Spleen (tissue), 11 donors: Measurements from ENCODE around the gene VRK1. TPM values are rescaled to one million over a fixed set of nuclear protein-coding genes. Genes with fewer than 3 reads are reported as not detected.

Experiments
- DNase-seq: peaks from one replicate; pipeline ENCODE4 v3.0.0-alpha.2; 2020
- H3K27ac ChIP-seq, 8 donors: fragments of 200-600 bp; sonication (generic) in 7 of 8; 1 replicate in 4 of 8; 2 replicates in 4 of 8; pipeline versions ENCODE4 v1.5.0 to v1.8.0; 2016 to 2021; ENCODE audit warnings: inconsistent platforms in 4 of 8, mild to moderate bottlenecking in 4 of 8, moderate library complexity in 1 of 8
- H3K27me3 ChIP-seq, 7 donors: fragments of 200-600 bp; sonication (generic) in 6 of 7; replicated peaks in 1 of 7; 1 replicate in 4 of 7; 2 replicates in 3 of 7; pipeline versions ENCODE4 v1.5.0 to v1.8.0; 2016 to 2021; ENCODE audit warnings: inconsistent platforms in 3 of 7, mild to moderate bottlenecking in 1 of 7
- H3K36me3 ChIP-seq, 6 donors: fragments of 200-600 bp; sonication (generic) in 5 of 6; 1 replicate in 4 of 6; 2 replicates in 2 of 6; pipeline versions ENCODE4 v1.5.0 to v1.8.0; 2016 to 2021; ENCODE audit warnings: inconsistent platforms in 2 of 6
- H3K4me1 ChIP-seq, 6 donors: fragments of 200-600 bp; sonication (generic) in 5 of 6; 1 replicate in 3 of 6; 2 replicates in 3 of 6; pipeline versions ENCODE4 v1.5.0 to v1.8.0; 2016 to 2021; ENCODE audit warnings: inconsistent platforms in 3 of 6
- H3K4me3 ChIP-seq, 8 donors: fragments of 200-600 bp; sonication (generic) in 7 of 8; 1 replicate in 4 of 8; 2 replicates in 4 of 8; pipeline versions ENCODE4 v1.5.0 to v1.8.0; 2016 to 2021; ENCODE audit warnings: inconsistent platforms in 4 of 8, mild to moderate bottlenecking in 4 of 8, moderate library complexity in 2 of 8
- H3K9me3 ChIP-seq, 8 donors: fragments of 200-600 bp; sonication (generic) in 7 of 8; 1 replicate in 4 of 8; 2 replicates in 4 of 8; pipeline versions ENCODE4 v1.5.0 to v1.8.0; 2016 to 2021; ENCODE audit warnings: inconsistent platforms in 4 of 8
- POLR2A ChIP-seq, 3 donors: fragments of 450-650 bp; IDR thresholded peaks; one replicate each; pipeline ENCODE4 v1.5.1; 2017; ENCODE audit warnings: antibody characterized with exemption in 3 of 3, mild to moderate bottlenecking in 1 of 3
- POLR2AphosphoS5 ChIP-seq, 3 donors: sonication (generic); formaldehyde crosslinking; IDR thresholded peaks; one replicate each; pipeline ENCODE4 v1.5.1; 2017; ENCODE audit warnings: antibody characterized with exemption in 3 of 3
- WGBS, 5 donors: extraction: QIAGEN DNeasy Blood & Tissue Kit in 3 of 5; methylation state at CpG; one replicate each; pipeline versions ENCODE4 v1.1.5 to v1.1.7; 2013 to 2018; 5-methylcytosine and 5-hydroxymethylcytosine counted together
- intact Hi-C: fragments of 100-400 bp; cut with DNase I; formaldehyde crosslinking; loops from one replicate; pipeline ENCODE4 v1.15.0; 2023; ENCODE audit warnings: low total_unique reads
- polyA plus RNA-seq, 3 donors: library from polyadenylated mRNA; stranded (reverse); fragments of 200-250 nt; gene quantifications; one replicate each; pipeline ENCODE4 v1.2.1, GENCODE V29; 2013
- total RNA-seq, 7 donors: library from RNA; depleted of rRNA in 3 of 7; stranded (reverse); fragments of >200 nt in 3 of 7; fragmentation: NEBNext Ultra II Directional in 4 of 7; extraction: Animal tissue kit (Norgen Biotek cat#: 25700) in 4 of 7; gene quantifications; one replicate each; pipeline versions ENCODE4 v1.1.0 to v1.2.1, GENCODE V29; 2016 to 2021
- TF ChIP-seq, protein P1 (sequence below), 11 experiments: fragments of 200-600 bp in 7 of 11; fragments of 450-650 bp in 4 of 11; sonication (generic) in 4 of 11; IDR thresholded peaks in 8 of 11; conservative IDR thresholded peaks in 3 of 11; 1 replicate in 7 of 11; 2 replicates in 4 of 11; pipeline versions ENCODE4 v1.4.0 to v1.8.0; 2016 to 2021; ENCODE audit warnings: antibody characterized with exemption in 11 of 11, inconsistent platforms in 4 of 11, mild to moderate bottlenecking in 1 of 11
- donor health status: healthy with polysubstance abuse.
- donor health status: DM: no; HTN: no; CAD: no; lungs with moderate emphysema.
- donor health status: DM: no; HTN: no; CAD: no.
- donor health status: Bipolar disorder and iron deficiency.
- donor health status: healthy.
- donor health status: DM: no; HTN: no; CAD: no.
- donor health status: DM: yes; HTN: yes; CAD: no.

VRK1 gene
- total and polyA plus RNA-seq, 10 donors, result 16.1 to 48.5 (median 29.4) TPM

DNA sequence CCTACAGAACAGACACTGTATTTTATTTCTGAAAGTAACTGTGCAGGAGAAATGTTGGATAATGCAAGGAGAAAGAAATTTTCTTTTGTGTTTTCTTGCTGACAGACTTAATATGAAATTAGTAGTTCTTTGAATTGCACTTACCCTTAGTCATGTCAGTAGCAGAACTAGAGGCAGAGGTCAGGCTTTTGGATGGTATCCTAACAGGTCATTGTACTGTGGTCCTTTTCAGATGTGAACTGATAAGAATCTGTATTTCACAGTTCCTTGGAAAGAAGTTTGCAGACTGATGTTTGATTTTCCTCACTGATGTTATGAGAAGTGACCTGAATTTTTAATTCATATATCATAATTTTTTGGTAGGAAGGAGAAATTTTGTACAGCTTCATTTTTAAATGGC is 46.0 kb downstream of the VRK1 start:
- TF ChIP-seq, protein P1, sequence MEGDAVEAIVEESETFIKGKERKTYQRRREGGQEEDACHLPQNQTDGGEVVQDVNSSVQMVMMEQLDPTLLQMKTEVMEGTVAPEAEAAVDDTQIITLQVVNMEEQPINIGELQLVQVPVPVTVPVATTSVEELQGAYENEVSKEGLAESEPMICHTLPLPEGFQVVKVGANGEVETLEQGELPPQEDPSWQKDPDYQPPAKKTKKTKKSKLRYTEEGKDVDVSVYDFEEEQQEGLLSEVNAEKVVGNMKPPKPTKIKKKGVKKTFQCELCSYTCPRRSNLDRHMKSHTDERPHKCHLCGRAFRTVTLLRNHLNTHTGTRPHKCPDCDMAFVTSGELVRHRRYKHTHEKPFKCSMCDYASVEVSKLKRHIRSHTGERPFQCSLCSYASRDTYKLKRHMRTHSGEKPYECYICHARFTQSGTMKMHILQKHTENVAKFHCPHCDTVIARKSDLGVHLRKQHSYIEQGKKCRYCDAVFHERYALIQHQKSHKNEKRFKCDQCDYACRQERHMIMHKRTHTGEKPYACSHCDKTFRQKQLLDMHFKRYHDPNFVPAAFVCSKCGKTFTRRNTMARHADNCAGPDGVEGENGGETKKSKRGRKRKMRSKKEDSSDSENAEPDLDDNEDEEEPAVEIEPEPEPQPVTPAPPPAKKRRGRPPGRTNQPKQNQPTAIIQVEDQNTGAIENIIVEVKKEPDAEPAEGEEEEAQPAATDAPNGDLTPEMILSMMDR (IDR thresholded peaks at IDR 0.05 in 8 of 11, conservative IDR thresholded peaks at IDR 0.05 in 3 of 11), result no peak
- TF ChIP-seq POLR2AphosphoS5 (IDR thresholded peaks at IDR 0.05) (no peak), POLR2A (IDR thresholded peaks at IDR 0.05) (no peak)
- H3K9me3 ChIP-seq, result no peaks in the 10 kb centered on the region

DNA sequence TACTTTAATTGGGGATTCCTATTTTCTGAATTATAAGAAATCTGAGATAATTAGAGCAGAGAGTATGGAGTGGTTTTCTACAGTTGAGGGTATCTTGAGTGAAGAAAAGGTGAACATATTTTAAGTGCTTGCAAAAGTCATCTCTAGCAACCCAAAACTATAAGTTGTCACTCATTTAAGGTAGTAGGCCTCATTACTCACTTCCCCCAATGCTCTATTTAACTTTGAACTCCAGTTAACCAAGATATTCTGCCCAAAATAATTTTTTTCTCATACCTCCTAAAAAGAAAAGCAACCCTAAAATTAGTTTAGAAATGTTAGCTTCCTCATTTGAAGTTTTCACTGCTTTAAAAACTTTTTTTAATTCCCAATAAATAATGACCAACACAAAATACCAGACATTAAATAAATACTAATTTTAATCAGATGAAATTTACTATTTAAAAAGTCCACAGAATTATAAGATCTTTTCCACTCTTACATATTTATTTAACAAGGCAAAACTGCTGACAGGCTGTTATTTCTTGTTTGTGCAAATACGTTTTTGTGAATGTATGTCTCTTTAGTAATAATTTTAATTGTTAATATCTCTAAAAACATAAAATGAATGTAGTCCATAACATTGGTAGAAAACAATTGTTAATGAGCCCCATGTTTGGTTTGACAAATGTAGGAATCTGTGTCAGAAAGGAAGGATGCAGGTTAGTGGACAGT is 47.8 kb downstream of the VRK1 start:
- Histone ChIP-seq H3K27me3 (no peaks in the 10 kb centered on the region), H3K4me1 (peaks cover 0 to 4% (median 0%) of the 10 kb centered on the region in 6 donors), H3K27ac (no peak overlapping the region), H3K4me3 (no peak overlapping the region), H3K36me3 (peaks cover 0 to 81% (median 14%) of the 10 kb centered on the region in 6 donors), H3K9me3 (no peaks in the 10 kb centered on the region)
- TF ChIP-seq POLR2A (IDR thresholded peaks at IDR 0.05), result no peak
- TF ChIP-seq POLR2AphosphoS5 (IDR thresholded peaks at IDR 0.05), result no peak
- TF ChIP-seq, protein P1 (IDR thresholded peaks at IDR 0.05 in 8 of 11, conservative IDR thresholded peaks at IDR 0.05 in 3 of 11), result no peak
- WGBS, 5 donors, result 91 to 100% (median 95%) methylated on average over 1 of the region's 1 CpG
- DNase-seq, result no peak
- intact Hi-C loops, result no loop called here

More for the DNA sequence above, 46.0 kb downstream of the VRK1 start:
- Histone ChIP-seq H3K27me3 (no peaks in the 10 kb centered on the region), H3K36me3 (peaks cover 0 to 80% (median 16%) of the 10 kb centered on the region in 6 donors), H3K4me1 (peaks cover 0 to 4% (median 0%) of the 10 kb centered on the region in 6 donors), H3K27ac (no peak overlapping the region), H3K4me3 (no peak overlapping the region)
- DNase-seq, result no peak
- intact Hi-C loops, result no loop called here

DNA sequence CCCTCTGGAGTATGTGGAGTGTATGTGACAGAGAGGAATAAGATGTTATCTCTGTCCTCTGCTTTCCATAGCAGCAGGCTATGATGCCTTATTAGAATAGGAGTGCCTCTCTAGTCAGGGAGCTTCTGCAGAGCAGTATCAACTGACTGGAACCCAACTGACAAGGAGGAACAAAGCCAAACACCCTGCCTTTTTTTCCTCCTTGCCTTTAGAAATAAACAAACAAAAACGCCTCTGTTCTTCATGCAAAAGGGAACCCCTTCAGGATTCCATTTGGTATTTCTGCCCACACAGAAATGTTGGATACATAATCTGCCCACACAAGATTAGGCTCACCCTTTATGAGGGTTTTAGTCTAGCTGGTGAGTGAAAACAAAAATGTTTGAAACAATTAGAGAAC is 50.3 kb downstream of the VRK1 start:
- Histone ChIP-seq H3K4me3 (no peak overlapping the region), H3K9me3 (no peaks in the 10 kb centered on the region), H3K4me1 (peaks cover 0 to 10% (median 0%) of the 10 kb centered on the region in 6 donors), H3K36me3 (peaks cover 0 to 61% (median 12%) of the 10 kb centered on the region in 6 donors), H3K27ac (no peak overlapping the region), H3K27me3 (no peaks in the 10 kb centered on the region)
- intact Hi-C loops, result no loop called here
- WGBS, 5 donors, result 84 to 97% (median 92%) methylated on average over 1 of the region's 1 CpG
- TF ChIP-seq, protein P1 (IDR thresholded peaks at IDR 0.05 in 8 of 11, conservative IDR thresholded peaks at IDR 0.05 in 3 of 11), result no peak
- TF ChIP-seq POLR2AphosphoS5 (IDR thresholded peaks at IDR 0.05), result no peak
- TF ChIP-seq POLR2A (IDR thresholded peaks at IDR 0.05), result no peak
- DNase-seq, result no peak

DNA sequence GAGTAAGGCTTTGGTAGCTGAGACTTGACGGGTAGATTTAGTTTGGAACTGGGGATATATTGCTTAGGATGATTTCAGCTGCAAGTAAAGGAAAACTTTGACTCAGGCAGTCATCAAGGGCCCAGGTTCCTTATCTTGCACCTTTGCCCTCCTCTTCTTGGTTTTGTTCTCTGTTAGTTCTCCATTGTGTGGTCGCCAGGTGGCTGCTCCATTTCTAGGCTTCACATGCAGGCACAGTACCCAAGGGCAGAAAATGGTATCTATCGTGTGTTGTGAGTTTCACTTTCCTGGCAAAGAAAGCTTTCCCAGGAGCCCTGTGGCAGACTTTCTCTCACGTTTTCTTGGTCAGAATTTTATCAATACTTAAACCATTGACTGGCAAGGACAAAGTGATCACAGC is 50.8 kb downstream of the VRK1 start:
- H3K4me3 ChIP-seq, result no peak overlapping the region
- no peaks in the 10 kb centered on the region for H3K9me3 ChIP-seq
- H3K4me1 ChIP-seq, result peaks cover 0 to 15% (median 0%) of the 10 kb centered on the region in 6 donors
- intact Hi-C loops, result no loop called here
- H3K27ac ChIP-seq, result no peak overlapping the region
- H3K27me3 ChIP-seq, result no peaks in the 10 kb centered on the region
- WGBS, 5 donors, result 92 to 95% (median 93%) methylated on average over 4 of the region's 4 CpGs
- TF ChIP-seq POLR2A (IDR thresholded peaks at IDR 0.05) (no peak), POLR2AphosphoS5 (IDR thresholded peaks at IDR 0.05) (no peak)
- TF ChIP-seq, protein P1 (IDR thresholded peaks at IDR 0.05 in 8 of 11, conservative IDR thresholded peaks at IDR 0.05 in 3 of 11), result no peak
- H3K36me3 ChIP-seq, result peaks cover 0 to 55% (median 12%) of the 10 kb centered on the region in 6 donors
- DNase-seq, result no peak
